Measurements from ENCODE around the gene APOB.

DNA sequence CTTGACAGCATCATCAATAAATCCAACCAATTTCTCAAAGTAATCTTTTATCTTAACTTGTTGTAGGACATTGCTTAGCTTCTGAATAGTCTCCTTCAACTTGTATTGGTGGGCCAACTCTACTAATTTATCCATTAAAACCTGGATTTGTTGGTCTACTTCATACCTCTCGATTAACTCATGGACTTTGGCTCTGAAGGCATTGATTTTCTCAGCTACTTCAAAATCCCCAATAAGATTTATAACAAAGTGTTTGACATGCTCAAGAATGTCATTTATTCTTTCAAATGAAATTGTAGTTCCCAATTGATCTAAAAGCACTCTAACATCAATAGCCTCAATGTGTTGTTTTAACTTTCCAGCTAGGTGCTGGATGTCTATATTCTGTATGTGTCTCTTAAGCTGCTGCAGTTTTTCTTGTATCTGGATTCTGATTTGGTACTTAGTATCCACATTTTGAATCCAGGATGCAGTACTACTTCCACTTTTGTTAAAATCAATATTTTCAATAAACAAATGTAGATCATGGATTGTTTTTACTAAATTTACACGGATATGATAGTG is 34.1 kb downstream of the APOB start:
- TF ChIP-seq, protein P1, sequence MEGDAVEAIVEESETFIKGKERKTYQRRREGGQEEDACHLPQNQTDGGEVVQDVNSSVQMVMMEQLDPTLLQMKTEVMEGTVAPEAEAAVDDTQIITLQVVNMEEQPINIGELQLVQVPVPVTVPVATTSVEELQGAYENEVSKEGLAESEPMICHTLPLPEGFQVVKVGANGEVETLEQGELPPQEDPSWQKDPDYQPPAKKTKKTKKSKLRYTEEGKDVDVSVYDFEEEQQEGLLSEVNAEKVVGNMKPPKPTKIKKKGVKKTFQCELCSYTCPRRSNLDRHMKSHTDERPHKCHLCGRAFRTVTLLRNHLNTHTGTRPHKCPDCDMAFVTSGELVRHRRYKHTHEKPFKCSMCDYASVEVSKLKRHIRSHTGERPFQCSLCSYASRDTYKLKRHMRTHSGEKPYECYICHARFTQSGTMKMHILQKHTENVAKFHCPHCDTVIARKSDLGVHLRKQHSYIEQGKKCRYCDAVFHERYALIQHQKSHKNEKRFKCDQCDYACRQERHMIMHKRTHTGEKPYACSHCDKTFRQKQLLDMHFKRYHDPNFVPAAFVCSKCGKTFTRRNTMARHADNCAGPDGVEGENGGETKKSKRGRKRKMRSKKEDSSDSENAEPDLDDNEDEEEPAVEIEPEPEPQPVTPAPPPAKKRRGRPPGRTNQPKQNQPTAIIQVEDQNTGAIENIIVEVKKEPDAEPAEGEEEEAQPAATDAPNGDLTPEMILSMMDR (IDR thresholded peaks at IDR 0.05 in 4 of 5, conservative IDR thresholded peaks at IDR 0.05 in 1 of 5): no peak
- TF ChIP-seq POLR2A (IDR thresholded peaks at IDR 0.05): no peak

All from gastrocnemius medialis (tissue), 4 donors.